Keratinocyte (primary cell): ENCODE measurements around the gene NECAB3.

Source experiments
- CTCF ChIP-seq, 3 experiments: IDR thresholded peaks in 1 of 3; conservative IDR thresholded peaks in 1 of 3; optimal IDR thresholded peaks in 1 of 3; 2 replicates in 2 of 3; 3 replicates in 1 of 3; pipeline versions ENCODE3 to v1.5.1; 2011; ENCODE audit warnings: low read length in 3 of 3, mild to moderate bottlenecking in 3 of 3, moderate library complexity in 2 of 3, control low read depth in 1 of 3, inconsistent platforms in 1 of 3; ENCODE audit not compliant: insufficient read depth in 2 of 3; ENCODE audit errors: extremely low read depth in 1 of 3
- EZH2 ChIP-seq: IDR thresholded peaks from one replicate; pipeline ENCODE4 v1.6.1; 2012; ENCODE audit warnings: inconsistent platforms, mild to moderate bottlenecking, low read length, moderate library complexity

GRCh38 chr20:33719277-33719988, 45.2 kb upstream of the NECAB3 start:
- TF ChIP-seq CTCF (optimal IDR thresholded peaks at IDR 0.05 in 1 of 3, IDR thresholded peaks at IDR 0.05 in 1 of 3, conservative IDR thresholded peaks at IDR 0.05 in 1 of 3; ENCODE audit: extremely low read depth in 1 of 3, insufficient read depth in 2 of 3, low read length in 3 of 3) (no peak), EZH2 (no peak)
